ENCODE data around the gene PPM1B.

- no peak for TF ChIP-seq CTCF (conservative IDR thresholded peaks at IDR 0.05 in 1 of 2, IDR thresholded peaks at IDR 0.05 in 1 of 2; ENCODE audit: low read depth in 1 of 2, low read length in 2 of 2)
- TF ChIP-seq EZH2 (IDR thresholded peaks at IDR 0.05; ENCODE audit: low read length, missing control alignments) = no peak
These were observed 1.3 kb upstream of the PPM1B start for GRCh38 chr2:44167311-44167907.

Measured in fibroblast of lung (primary cell).